Purkinje cell (primary cell): ENCODE data around the gene MRPS31. TPM values are rescaled to one million over a fixed set of nuclear protein-coding genes. Genes with fewer than 3 reads are reported as not detected.

Experiments
- polyA plus RNA-seq: library from polyadenylated mRNA; unstranded; fragments of >200 nt; fragmentation: Nextera tagmentation; gene quantifications from 2 replicates; pipeline ENCODE4 v1.2.1, GENCODE V29; 2014

MRPS31 gene
- 31.3 and 45.3 TPM in 2 replicates for polyA plus RNA-seq

DNA sequence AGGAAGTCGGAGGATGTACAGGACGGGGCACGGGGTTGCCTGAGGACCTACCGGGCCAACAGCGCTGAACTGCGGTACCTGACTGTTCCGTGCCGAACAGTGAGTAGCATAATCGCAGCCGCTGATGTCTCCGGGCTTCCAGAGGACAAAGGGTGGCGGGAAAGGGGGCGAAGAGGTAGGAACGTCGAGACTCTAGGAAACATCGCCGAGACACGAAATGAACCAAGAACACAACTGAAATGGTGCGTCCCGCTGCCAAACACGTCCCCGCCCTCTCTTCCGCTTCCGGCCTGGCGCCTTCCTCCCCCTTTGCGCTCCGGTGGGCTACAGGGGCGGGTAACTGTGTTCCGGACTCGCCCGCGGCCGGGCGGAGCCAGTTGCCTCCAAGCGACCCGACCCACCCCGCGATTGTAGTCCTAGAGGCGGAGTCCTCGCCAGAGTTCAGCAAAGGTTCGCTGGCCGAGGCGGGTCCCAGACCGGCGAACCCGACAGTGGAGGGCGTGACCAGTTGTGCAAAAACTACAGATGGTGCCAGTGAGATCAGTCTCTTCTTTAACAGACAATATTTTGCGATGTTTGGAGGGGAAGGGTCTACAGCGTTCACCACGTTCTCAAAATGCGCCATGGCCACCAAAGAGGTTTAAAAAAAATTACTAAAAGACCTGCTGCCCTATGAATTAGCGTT, at the start of gene MRPS31:
Gene MRPS31 (minus strand): TSS at position 257 of the 685 bp plus-strand sequence. CDS start 54 bp downstream, at position 203.

DNA sequence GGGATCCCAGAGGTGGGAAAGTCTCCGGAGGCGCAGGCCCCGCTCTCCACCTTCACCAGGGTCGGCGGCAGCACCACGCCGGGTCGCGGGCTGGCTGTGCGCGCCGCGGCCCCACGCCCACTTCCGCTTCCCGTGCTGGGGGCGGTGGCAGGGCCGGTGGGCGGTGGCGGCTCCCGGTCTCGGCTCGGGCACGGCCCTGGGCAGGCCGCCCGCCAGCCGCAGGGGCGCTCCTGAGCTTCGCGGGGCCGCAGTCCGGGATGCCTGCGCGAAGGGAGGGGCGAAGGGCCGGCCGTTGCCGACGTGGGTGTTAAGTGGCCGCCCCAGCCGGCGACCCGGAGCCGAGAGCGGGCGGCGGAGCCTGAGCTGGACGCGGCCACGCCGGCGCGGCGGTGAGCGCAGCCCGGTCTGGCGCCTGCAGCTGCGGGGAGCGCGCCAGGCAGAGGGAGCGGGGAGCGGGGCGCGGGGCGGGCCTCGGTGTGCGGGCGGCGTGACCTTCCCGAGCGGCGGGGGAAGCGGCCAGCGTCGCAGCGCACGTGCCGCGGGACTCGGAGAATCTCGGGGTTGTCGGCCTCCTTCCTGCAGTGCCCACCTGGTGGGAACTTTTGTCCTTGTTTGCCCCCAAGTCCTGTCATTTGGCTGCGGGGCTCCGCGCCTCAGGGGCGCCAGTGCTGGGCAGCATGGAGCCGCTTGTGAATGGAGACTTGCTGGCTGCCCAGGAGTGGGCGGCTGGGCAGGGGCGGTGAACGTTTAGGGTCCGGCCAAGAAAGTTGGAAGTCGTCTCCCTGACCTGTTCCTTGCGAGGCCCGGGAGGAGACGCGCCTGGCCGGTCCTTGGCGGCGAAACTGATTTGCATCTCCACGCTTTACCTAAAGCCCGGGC, 18.5 kb upstream of the MRPS31 start, which contains the start of gene SLC25A15:
Gene SLC25A15 (plus strand): TSS at position 337 of the 879 bp plus-strand sequence. CDS start 3,616 bp downstream, outside the sequence.

Other genes with a start within 250 kb of the MRPS31 start
- 0.39 and 2.1 TPM in 2 replicates for gene FOXO1, start 104.5 kb downstream of the MRPS31 start, polyA plus RNA-seq
- gene SLC25A15, start 18.4 kb upstream of the MRPS31 start, polyA plus RNA-seq, result 0.31 and 0.53 TPM in 2 replicates
- 0.29 TPM in 1 of 2 replicates, not detected in the other for gene ELF1, start 248.1 kb upstream of the MRPS31 start, polyA plus RNA-seq